IPS-18a (cell line): ENCODE data around the gene NLK.

Source experiments
- H3K27ac ChIP-seq: one replicate; pipeline ENCODE4 v1.5.1; 2013; ENCODE audit warnings: low read length
- H3K27me3 ChIP-seq: one replicate; pipeline ENCODE4 v1.6.1; 2013; ENCODE audit warnings: mild to moderate bottlenecking, low read length; ENCODE audit not compliant: control insufficient read depth, insufficient read depth
- H3K36me3 ChIP-seq: one replicate; pipeline ENCODE4 v1.6.1; 2013; ENCODE audit warnings: low read depth, low read length; ENCODE audit not compliant: control insufficient read depth
- H3K4me1 ChIP-seq: one replicate; pipeline ENCODE4 v1.6.1; 2013; ENCODE audit warnings: low read depth, low read length; ENCODE audit not compliant: control insufficient read depth
- H3K4me3 ChIP-seq: one replicate; pipeline ENCODE4 v1.5.1; 2013; ENCODE audit warnings: low read length
- H3K9ac ChIP-seq: one replicate; pipeline ENCODE4 v1.6.1; 2013; ENCODE audit warnings: mild to moderate bottlenecking, low read length, moderate library complexity
- H3K9me3 ChIP-seq: one replicate; pipeline ENCODE4 v1.6.1; 2013; ENCODE audit warnings: low read depth, low read length; ENCODE audit not compliant: control insufficient read depth

The NLK gene

DNA sequence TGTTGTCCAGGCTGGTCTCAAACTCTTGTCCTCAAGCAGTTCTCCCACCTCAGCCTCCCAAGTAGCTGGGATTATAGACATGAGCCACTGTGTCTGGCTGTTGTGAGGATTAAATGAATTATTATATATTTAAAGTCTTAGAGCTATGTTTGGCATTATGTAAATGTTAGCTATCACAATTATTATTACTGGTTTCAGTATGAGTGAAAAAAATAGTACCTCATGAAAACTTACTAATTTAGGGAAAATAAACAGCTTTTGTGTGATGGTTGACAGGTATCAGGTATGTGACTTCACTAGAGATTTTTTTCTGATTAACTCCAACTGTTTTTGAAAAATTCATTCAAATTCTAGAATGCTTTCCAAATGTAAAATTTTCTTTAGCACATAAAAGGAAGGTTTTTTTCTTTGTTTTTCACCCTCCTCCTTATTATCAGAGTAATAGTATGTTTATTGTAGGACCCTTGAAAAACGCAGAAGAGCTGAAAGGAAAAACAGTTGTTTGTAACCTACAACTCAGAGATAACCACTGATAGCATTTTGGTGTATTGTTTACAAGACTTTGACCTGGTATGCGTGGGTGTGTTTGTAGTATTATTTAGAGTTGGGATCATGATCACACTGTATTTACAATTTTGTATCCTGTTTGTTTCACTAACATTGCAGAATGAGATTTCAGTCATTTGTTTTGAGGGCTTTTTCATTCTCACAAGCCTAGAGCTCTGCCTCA is 13.2 kb downstream of the NLK start:
- H3K9me3 ChIP-seq = no peaks in the 10 kb centered on the region
- H3K4me1 ChIP-seq = peaks cover 40% of the 10 kb centered on the region
- H3K27me3 ChIP-seq = no peaks in the 10 kb centered on the region
- no peak overlapping the region for H3K4me3 ChIP-seq
- no peak overlapping the region for H3K9ac ChIP-seq
- no peaks in the 10 kb centered on the region for H3K36me3 ChIP-seq
- H3K27ac ChIP-seq = no peak overlapping the region

DNA sequence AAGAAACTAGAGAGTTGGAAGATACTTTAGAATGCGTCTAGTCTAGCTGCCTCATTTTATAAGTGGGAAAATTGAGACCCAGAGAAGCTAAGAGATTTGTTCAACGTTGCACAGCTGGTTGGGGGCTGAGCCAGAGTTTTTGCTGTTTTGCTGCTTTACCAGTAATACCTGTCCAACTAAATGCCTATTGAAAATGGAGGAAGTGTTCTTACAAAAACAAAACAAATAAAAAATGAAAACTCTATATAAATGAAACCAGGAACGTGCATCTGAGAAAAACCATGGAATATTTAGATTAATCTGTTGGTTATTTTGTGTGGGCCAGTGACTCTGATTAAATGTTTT is 13.8 kb downstream of the NLK start:
- no peak overlapping the region for H3K27ac ChIP-seq
- peaks cover 40% of the 10 kb centered on the region for H3K4me1 ChIP-seq
- H3K9me3 ChIP-seq = no peaks in the 10 kb centered on the region
- no peak overlapping the region for H3K9ac ChIP-seq
- no peak overlapping the region for H3K4me3 ChIP-seq
- no peaks in the 10 kb centered on the region for H3K36me3 ChIP-seq
- no peaks in the 10 kb centered on the region for H3K27me3 ChIP-seq

DNA sequence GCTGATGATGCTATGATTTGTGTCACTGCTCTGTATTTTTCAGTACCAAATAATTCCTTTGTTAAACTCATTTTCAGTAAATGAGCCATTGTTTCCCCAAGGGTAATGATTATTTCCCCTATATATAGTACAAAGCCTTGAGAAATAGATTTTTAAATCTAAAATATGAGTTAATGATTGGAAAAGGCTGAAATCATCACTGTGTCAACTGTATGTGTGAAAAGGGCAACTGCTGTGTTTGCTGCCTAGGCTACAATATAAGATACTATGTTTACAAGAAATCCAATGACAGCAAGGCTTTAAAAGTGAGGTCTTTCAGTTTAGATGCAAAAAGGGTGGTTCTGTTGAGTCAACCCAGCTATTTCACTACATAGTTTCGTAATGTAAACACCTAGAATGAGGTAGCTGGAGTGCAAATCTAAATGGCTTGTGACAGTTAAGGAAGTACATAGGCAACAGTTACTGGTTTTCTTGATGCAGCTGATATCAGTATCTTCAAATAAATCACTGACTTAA is 15.3 kb downstream of the NLK start:
- Histone ChIP-seq H3K9ac (no peak overlapping the region), H3K36me3 (no peaks in the 10 kb centered on the region), H3K9me3 (no peaks in the 10 kb centered on the region), H3K4me1 (peaks cover 29% of the 10 kb centered on the region), H3K4me3 (no peak overlapping the region), H3K27ac (no peak overlapping the region), H3K27me3 (no peaks in the 10 kb centered on the region)

DNA sequence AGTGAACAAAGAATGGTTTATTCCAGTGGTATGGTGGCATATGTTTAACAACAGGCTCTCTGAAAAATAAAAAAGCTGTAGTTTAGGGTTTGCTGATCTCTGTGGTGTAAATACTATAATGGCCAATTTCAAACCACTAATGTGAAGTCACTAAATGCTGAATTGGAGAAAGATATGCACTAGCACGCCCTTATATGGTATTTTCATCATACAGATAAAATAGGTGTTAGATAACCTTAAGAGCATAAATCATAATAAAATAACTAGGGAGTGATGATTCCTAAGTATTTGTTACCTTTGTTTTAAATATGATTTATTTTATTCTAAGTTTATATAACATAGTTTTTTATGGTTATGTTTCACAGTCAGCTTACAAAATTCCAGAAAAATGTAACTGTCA is 17.2 kb downstream of the NLK start:
- Histone ChIP-seq H3K27me3 (no peaks in the 10 kb centered on the region), H3K9ac (no peak overlapping the region), H3K36me3 (no peaks in the 10 kb centered on the region), H3K4me1 (peaks cover 15% of the 10 kb centered on the region), H3K4me3 (no peak overlapping the region), H3K27ac (no peak overlapping the region), H3K9me3 (no peaks in the 10 kb centered on the region)

DNA sequence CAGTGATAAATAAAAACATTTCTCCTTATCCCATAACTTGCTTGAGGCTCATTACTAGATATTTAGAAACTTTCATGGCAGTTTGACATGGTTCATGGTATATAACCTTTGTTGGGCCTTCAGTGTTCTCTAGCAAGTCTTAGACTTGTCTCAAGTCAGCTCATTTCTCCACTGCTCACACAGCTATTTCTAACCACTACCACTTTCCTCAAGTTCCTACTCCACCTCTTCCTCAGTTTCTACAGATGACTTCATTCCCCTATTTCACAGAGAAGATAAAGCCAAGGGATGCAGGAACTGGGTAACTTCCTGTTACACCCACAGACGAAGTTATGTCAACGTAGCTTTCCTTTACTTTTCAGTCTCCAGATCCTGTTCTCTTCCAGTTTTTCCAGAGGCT is 23.2 kb downstream of the NLK start:
- H3K4me3 ChIP-seq = no peak overlapping the region
- no peaks in the 10 kb centered on the region for H3K4me1 ChIP-seq
- H3K27me3 ChIP-seq = no peaks in the 10 kb centered on the region
- peaks cover under 1% of the 10 kb centered on the region for H3K9me3 ChIP-seq
- no peak overlapping the region for H3K9ac ChIP-seq
- no peak overlapping the region for H3K27ac ChIP-seq
- no peaks in the 10 kb centered on the region for H3K36me3 ChIP-seq

DNA sequence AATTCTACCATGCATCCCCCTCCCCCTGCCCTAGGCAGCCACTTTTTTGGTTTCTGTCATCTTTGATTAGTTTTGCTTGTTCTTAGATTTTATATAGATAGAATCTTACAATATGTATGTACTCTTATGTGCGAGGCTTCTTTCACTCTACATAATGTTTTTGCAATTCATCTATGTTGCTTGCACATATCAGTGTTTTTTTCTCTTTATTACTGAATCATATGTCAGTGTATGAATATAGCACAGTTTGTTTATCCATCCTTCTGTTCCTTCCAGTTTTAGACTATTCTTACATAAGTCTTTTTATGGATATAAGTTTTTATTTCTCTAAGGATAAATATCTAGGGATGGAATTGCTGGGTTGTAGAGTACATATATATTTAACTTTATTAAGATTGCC is 26.6 kb downstream of the NLK start:
- Histone ChIP-seq H3K9me3 (peaks cover 12% of the 10 kb centered on the region), H3K27ac (no peak overlapping the region), H3K4me1 (peaks cover 8% of the 10 kb centered on the region), H3K27me3 (no peaks in the 10 kb centered on the region), H3K9ac (no peak overlapping the region), H3K36me3 (no peaks in the 10 kb centered on the region), H3K4me3 (no peak overlapping the region)

DNA sequence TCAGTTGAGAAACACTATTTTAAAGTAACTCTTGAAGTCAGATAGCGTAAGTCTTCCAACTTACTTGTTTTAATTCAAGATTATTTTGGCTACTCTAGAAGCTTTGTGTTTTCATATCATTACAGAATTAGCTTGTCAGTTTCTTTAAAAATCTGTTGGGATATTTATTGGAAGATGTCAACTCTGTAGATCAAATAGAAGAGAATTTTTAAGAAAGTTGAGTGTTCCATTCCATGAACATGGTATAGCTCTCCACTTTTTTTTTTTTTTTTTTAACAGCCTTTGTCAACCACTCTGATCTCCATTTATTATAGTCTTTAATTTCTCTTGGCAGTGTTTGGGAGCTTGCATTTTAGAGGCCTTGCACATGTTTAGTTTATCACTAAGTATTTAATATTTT is 28.7 kb downstream of the NLK start:
- Histone ChIP-seq H3K27ac (no peak overlapping the region), H3K9me3 (peaks cover 12% of the 10 kb centered on the region), H3K4me1 (peaks cover 8% of the 10 kb centered on the region), H3K4me3 (no peak overlapping the region), H3K27me3 (no peaks in the 10 kb centered on the region), H3K36me3 (no peaks in the 10 kb centered on the region), H3K9ac (no peak overlapping the region)

DNA sequence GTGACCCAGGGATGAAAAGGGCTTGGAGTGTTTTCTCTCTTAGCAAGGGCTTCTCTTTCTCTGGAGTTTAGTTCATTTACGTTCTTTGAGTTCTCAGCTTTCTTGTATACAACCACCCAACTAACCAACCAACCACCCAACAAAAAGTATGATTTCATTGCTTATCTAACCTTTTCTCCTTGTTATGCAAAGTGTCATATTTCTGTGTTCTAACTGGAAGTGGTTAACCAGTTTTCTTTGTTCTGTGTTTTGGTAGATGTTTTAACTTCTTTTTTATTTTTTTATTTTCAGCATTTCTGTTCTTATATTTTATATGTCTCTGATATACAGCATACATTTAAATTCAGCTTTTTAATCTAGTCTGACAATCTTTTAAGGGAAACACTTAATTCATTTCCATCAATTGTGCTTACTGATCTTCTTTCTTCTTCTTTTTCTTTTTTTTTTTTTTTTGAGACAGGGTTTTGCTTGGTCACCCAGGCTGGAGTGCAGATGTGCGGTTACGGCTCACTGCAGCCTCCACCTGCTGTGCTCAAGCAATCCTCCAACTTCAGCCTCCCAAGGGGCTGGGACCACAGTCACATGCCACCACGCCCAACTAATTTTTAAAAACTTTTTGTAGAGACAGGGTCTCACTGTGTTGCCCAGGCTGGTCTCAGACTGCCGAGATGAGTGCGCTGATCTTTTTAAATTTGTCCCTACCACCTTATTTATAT is 29.6 kb downstream of the NLK start:
- Histone ChIP-seq H3K36me3 (no peaks in the 10 kb centered on the region), H3K4me1 (peaks cover 8% of the 10 kb centered on the region), H3K9me3 (peaks cover 12% of the 10 kb centered on the region)

DNA sequence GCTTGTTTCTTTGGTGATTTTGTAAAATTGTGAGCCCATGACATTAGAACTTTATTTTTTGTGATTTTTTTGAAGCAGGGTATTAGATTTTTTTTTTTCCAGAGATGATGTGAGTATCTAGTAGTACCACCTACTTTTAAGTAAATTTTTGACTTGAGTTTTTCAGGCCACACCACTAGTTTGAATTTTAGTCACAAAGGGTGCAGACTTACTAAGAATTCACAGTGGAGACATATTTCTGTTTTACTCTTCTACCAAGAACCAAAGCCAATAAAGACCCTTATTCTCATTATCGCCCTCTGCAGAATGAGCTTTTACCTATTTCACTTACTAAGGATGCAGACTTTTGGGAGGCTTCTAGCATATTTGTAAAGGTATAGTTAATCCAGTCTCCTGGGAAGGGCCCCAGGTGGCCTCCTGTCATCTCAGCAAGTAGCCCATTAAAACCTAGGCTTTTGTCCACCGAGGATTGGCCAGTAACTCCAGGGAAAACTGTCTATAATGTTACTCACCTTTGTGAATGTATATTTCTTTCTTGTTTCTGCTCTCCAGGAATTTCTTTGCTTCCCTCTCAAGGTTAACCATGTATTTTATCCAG is 30.6 kb downstream of the NLK start:
- H3K4me1 ChIP-seq = peaks cover 8% of the 10 kb centered on the region
- H3K27me3 ChIP-seq = no peaks in the 10 kb centered on the region
- no peak overlapping the region for H3K4me3 ChIP-seq
- H3K36me3 ChIP-seq = no peaks in the 10 kb centered on the region
- no peak overlapping the region for H3K9ac ChIP-seq
- H3K27ac ChIP-seq = no peak overlapping the region
- peaks cover 12% of the 10 kb centered on the region for H3K9me3 ChIP-seq

More for the DNA sequence above, 29.6 kb downstream of the NLK start:
- Histone ChIP-seq H3K9ac (no peak overlapping the region), H3K4me3 (no peak overlapping the region), H3K27ac (no peak overlapping the region), H3K27me3 (no peaks in the 10 kb centered on the region)

DNA sequence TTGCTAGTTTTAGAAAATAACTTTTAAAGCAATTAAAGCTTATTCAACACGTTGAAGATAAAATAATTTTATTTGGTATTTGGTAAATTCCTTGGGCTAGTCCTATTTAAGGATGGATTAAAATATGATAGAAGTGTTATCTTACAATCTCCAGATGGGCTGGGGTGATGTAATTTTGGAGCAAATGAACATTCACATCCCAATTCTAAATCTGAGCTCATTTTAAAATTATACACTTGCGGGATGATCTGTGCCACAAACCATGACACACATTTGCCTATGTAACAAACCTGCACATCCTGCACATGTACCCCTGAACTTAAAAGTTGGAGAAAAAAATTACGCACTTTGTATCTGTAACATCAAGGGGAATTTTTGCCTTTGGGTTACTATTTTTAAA is 31.5 kb downstream of the NLK start:
- Histone ChIP-seq H3K27ac (no peak overlapping the region), H3K4me1 (peaks cover 8% of the 10 kb centered on the region), H3K9ac (no peak overlapping the region), H3K36me3 (no peaks in the 10 kb centered on the region), H3K4me3 (no peak overlapping the region), H3K9me3 (peaks cover 12% of the 10 kb centered on the region), H3K27me3 (no peaks in the 10 kb centered on the region)

DNA sequence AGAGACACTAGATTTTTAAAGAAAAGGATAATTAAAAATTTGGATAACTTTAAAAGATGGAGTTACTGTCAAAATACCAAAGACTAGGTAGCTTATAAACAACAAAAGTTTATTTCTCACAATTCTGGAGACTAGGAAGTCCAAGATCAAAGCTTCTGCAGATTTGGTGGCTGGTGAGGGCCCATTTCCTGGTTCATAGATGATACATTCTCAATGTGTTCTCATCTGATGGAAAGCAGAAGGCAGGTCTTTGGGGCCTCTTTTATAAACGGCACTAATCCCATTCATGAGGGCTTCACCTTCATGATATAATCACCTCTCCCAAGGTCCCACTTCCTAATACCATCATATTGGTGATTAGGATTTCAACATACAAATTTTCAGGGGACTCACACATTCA is 33.7 kb downstream of the NLK start:
- no peaks in the 10 kb centered on the region for H3K36me3 ChIP-seq
- H3K9me3 ChIP-seq = peaks cover 7% of the 10 kb centered on the region
- peaks cover 8% of the 10 kb centered on the region for H3K4me1 ChIP-seq
- H3K27me3 ChIP-seq = no peaks in the 10 kb centered on the region
- H3K27ac ChIP-seq = no peak overlapping the region
- H3K9ac ChIP-seq = no peak overlapping the region
- H3K4me3 ChIP-seq = no peak overlapping the region
